CD14-positive monocyte (primary cell): ENCODE measurements around the gene ZNF778. TPM values are rescaled to one million over a fixed set of nuclear protein-coding genes. Genes with fewer than 3 reads are reported as not detected.

Experiments
- DNase-seq, 3 donors: peaks; one replicate each; pipeline ENCODE4 v3.0.0-alpha.2; 2011 to 2022
- H2AFZ ChIP-seq: 2 replicates; pipeline ENCODE4 v1.6.0; 2012; ENCODE audit warnings: mild to moderate bottlenecking, low read depth, low read length, inconsistent platforms; ENCODE audit not compliant: insufficient read depth, poor library complexity, severe bottlenecking
- H3K27ac ChIP-seq, 2 donors: 1 replicate in 1 of 2; 2 replicates in 1 of 2; pipeline ENCODE4 v1.5.1; 2012 to 2013; ENCODE audit warnings: low read length in 2 of 2, control low read depth in 1 of 2, inconsistent platforms in 1 of 2, low read depth in 1 of 2, mild to moderate bottlenecking in 1 of 2
- H3K27me3 ChIP-seq, 2 donors: one replicate each; pipeline versions ENCODE4 v1.6.0 to v1.6.1; 2011 to 2013; ENCODE audit warnings: low read length in 2 of 2; ENCODE audit not compliant: control insufficient read depth in 2 of 2, insufficient read depth in 2 of 2
- H3K36me3 ChIP-seq, 2 donors: replicated peaks in 1 of 2; 1 replicate in 1 of 2; 2 replicates in 1 of 2; pipeline versions ENCODE4 v1.5.1 to v1.6.1; 2012 to 2013; ENCODE audit warnings: low read length in 2 of 2, control low read depth in 1 of 2, inconsistent platforms in 1 of 2, mild to moderate bottlenecking in 1 of 2; ENCODE audit not compliant: insufficient read depth in 2 of 2, control insufficient read depth in 1 of 2
- H3K4me1 ChIP-seq, 2 donors: 1 replicate in 1 of 2; 2 replicates in 1 of 2; pipeline versions ENCODE4 v1.5.1 to v1.6.1; 2012 to 2013; ENCODE audit warnings: low read length in 2 of 2, control low read depth in 1 of 2, inconsistent platforms in 1 of 2, mild to moderate bottlenecking in 1 of 2, moderate library complexity in 1 of 2; ENCODE audit not compliant: insufficient read depth in 2 of 2, control insufficient read depth in 1 of 2
- H3K4me2 ChIP-seq: replicated peaks from 2 replicates; pipeline ENCODE3; 2012; ENCODE audit warnings: low read length, moderate library complexity, mild to moderate bottlenecking; ENCODE audit not compliant: poor library complexity, severe bottlenecking; ENCODE audit errors: extremely low read depth
- H3K4me3 ChIP-seq, 3 experiments: fragments of 200-600 bp in 1 of 3; sonication (generic) in 1 of 3; replicated peaks in 1 of 3; 1 replicate in 2 of 3; 2 replicates in 1 of 3; pipeline ENCODE4 v1.5.1; 2011 to 2013; ENCODE audit warnings: low read length in 3 of 3, mild to moderate bottlenecking in 3 of 3, control low read depth in 2 of 3, low read depth in 2 of 3, inconsistent platforms in 1 of 3, moderate library complexity in 1 of 3
- H3K79me2 ChIP-seq: 2 replicates; pipeline ENCODE4 v1.6.0; 2012; ENCODE audit warnings: mild to moderate bottlenecking, control low read depth, inconsistent platforms, low read length, moderate library complexity; ENCODE audit not compliant: insufficient read depth
- H3K9ac ChIP-seq: 2 replicates; pipeline ENCODE4 v1.6.0; 2017; ENCODE audit warnings: low read length, mild to moderate bottlenecking; ENCODE audit not compliant: insufficient read depth, poor library complexity, severe bottlenecking
- H3K9me3 ChIP-seq, 2 donors: replicated peaks in 1 of 2; 1 replicate in 1 of 2; 2 replicates in 1 of 2; pipeline versions ENCODE4 v1.5.1 to v1.6.1; 2012 to 2013; ENCODE audit warnings: low read length in 2 of 2, control low read depth in 1 of 2; ENCODE audit not compliant: control insufficient read depth in 1 of 2, insufficient read depth in 1 of 2
- H4K20me1 ChIP-seq: 2 replicates; pipeline ENCODE4 v1.6.0; 2012; ENCODE audit warnings: mild to moderate bottlenecking, low read length, control low read depth, moderate library complexity; ENCODE audit not compliant: insufficient read depth
- H3K27ac Mint-ChIP-seq, 7 donors: one replicate each; pipeline ENCODE4 v1.8.0; 2020; ENCODE audit warnings: mild to moderate bottlenecking in 7 of 7, mixed read lengths in 7 of 7, moderate library complexity in 6 of 7, inconsistent platforms in 2 of 7
- H3K27me3 Mint-ChIP-seq, 3 donors: one replicate each; pipeline ENCODE4 v1.8.0; 2021 to 2022; ENCODE audit warnings: low read depth in 3 of 3, mild to moderate bottlenecking in 3 of 3, mixed read lengths in 3 of 3, moderate library complexity in 3 of 3, inconsistent platforms in 1 of 3
- H3K36me3 Mint-ChIP-seq, 2 donors: one replicate each; pipeline ENCODE4 v1.8.0; 2020; ENCODE audit warnings: mixed read lengths in 2 of 2, inconsistent platforms in 1 of 2, mild to moderate bottlenecking in 1 of 2
- H3K4me1 Mint-ChIP-seq: one replicate; pipeline ENCODE4 v1.8.0; 2020; ENCODE audit warnings: mild to moderate bottlenecking, mixed read lengths
- H3K4me3 Mint-ChIP-seq, 2 donors: one replicate each; pipeline ENCODE4 v1.8.0; 2020; ENCODE audit warnings: mild to moderate bottlenecking in 2 of 2, mixed read lengths in 2 of 2, moderate library complexity in 1 of 2
- H3K9me3 Mint-ChIP-seq, 7 donors: one replicate each; pipeline ENCODE4 v1.8.0; 2020 to 2022; ENCODE audit warnings: mixed read lengths in 7 of 7, mild to moderate bottlenecking in 6 of 7, moderate library complexity in 6 of 7, inconsistent platforms in 2 of 7
- WGBS: methylation state at CpG from one replicate; pipeline ENCODE4 v1.1.5; 2013; ENCODE audit warnings: missing lambda C conversion rate; ENCODE audit not compliant: insufficient coverage; 5-methylcytosine and 5-hydroxymethylcytosine counted together
- intact Hi-C, 2 donors: fragments of 100-400 bp; cut with micrococcal nuclease; formaldehyde crosslinking; loops; one replicate each; pipeline versions ENCODE4 v1.15.0 to v1.15.1; 2023
- polyA plus RNA-seq, 3 donors: library from polyadenylated mRNA; depleted of rRNA in 1 of 3; unstranded in 2 of 3; stranded (reverse) in 1 of 3; fragments of 300-500 nt in 2 of 3; fragments of >200 nt in 1 of 3; fragmentation: Illumina TruSeq in 2 of 3; gene quantifications; 1 replicate in 2 of 3; 2 replicates in 1 of 3; pipeline ENCODE4 v1.2.3, GENCODE V29; 2012 to 2021
- TF ChIP-seq, protein P1 (sequence below): fragments of 200-600 bp; IDR thresholded peaks from one replicate; pipeline ENCODE4 v1.8.0; 2022; ENCODE audit warnings: antibody characterized with exemption, mild to moderate bottlenecking

The ZNF778 gene
- polyA plus RNA-seq, 3 donors: 0.51 to 9.0 (median 0.60) TPM

DNA sequence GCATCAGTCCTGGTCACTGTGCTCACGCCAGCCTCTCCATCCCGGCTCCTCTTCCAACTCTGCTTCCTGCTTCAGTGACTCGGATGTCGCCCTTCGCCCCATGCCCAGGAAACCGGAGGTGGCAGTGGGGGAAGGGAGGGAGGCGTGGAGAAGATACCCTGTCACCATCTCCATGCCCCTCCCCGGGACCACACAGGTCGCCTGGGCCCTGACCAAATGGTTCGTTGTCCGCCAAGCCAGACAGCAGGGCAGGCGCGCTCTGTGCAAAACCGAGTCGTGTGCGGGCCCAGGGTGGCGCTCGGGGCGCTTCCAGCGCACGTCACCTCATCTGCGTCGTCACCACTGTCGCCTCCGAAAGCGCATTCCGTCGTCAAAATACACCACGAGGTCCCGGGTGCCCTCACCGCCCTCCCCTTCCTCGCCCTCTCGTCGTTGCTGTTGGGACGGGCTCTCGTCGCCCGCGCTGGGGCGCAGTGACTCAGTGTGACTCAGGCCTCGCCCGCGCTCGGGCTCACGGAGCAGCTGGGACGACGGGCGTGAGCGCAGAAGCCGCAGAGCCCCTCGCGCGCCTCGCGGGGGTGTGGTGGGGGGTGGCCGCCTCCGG is 39.2 kb downstream of the ZNF778 start:
- peaks cover 0 to 6% of the 10 kb centered on the region in 2 donors for H3K9me3 ChIP-seq
- H2AFZ ChIP-seq: no peak overlapping the region
- Mint-ChIP-seq H3K36me3 (peaks cover 9 to 10% of the 10 kb centered on the region in 2 donors), H3K27ac (peak overlapping the region; percentile 50 to 85 (median 72)), H3K4me1 (peaks cover 40% of the 10 kb centered on the region), H3K4me3 (peak overlapping the region; percentile 65 to 92), H3K9me3 (peaks cover 3 to 32% (median 20%) of the 10 kb centered on the region in 7 donors), H3K27me3 (peaks cover 43 to 45% (median 45%) of the 10 kb centered on the region in 3 donors)
- intact Hi-C loops: no loop called here
- peaks cover 25 to 37% of the 10 kb centered on the region in 2 donors for H3K4me1 ChIP-seq
- no peaks in the 10 kb centered on the region for H4K20me1 ChIP-seq
- H3K4me2 ChIP-seq: peak overlapping the region; percentile 39
- H3K9ac ChIP-seq: no peak overlapping the region
- peak overlapping the region in 2 of 3 experiments; percentile 18 to 46 for H3K4me3 ChIP-seq
- no peaks in the 10 kb centered on the region for H3K36me3 ChIP-seq
- TF ChIP-seq, protein P1, sequence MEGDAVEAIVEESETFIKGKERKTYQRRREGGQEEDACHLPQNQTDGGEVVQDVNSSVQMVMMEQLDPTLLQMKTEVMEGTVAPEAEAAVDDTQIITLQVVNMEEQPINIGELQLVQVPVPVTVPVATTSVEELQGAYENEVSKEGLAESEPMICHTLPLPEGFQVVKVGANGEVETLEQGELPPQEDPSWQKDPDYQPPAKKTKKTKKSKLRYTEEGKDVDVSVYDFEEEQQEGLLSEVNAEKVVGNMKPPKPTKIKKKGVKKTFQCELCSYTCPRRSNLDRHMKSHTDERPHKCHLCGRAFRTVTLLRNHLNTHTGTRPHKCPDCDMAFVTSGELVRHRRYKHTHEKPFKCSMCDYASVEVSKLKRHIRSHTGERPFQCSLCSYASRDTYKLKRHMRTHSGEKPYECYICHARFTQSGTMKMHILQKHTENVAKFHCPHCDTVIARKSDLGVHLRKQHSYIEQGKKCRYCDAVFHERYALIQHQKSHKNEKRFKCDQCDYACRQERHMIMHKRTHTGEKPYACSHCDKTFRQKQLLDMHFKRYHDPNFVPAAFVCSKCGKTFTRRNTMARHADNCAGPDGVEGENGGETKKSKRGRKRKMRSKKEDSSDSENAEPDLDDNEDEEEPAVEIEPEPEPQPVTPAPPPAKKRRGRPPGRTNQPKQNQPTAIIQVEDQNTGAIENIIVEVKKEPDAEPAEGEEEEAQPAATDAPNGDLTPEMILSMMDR: no peak
- H3K79me2 ChIP-seq: no peaks in the 10 kb centered on the region
- DNase-seq: peak; percentile 86 to 93 (median 90)
- H3K27me3 ChIP-seq: peaks cover 10 to 33% of the 10 kb centered on the region in 2 donors
- 5% methylated on average over 52 of the region's 57 CpGs for WGBS
- no peak overlapping the region for H3K27ac ChIP-seq

GRCh38 chr16:89257281-89257731 is 39.8 kb downstream of the ZNF778 start:
- Mint-ChIP-seq H3K27me3 (peaks cover 42 to 45% (median 45%) of the 10 kb centered on the region in 3 donors), H3K4me1 (peaks cover 42% of the 10 kb centered on the region), H3K9me3 (peaks cover 3 to 32% (median 20%) of the 10 kb centered on the region in 7 donors), H3K36me3 (peaks cover 9 to 10% of the 10 kb centered on the region in 2 donors), H3K27ac (peak overlapping the region in 2 of 7 donors; percentile 42 to 80), H3K4me3 (peak overlapping the region; percentile 73 to 88)
- WGBS: under 1% methylated on average over 38 of the region's 44 CpGs
- intact Hi-C loops: no loop called here
- DNase-seq: no peak
- peaks cover 0 to 6% of the 10 kb centered on the region in 2 donors for H3K9me3 ChIP-seq
- H3K36me3 ChIP-seq: no peaks in the 10 kb centered on the region
- H3K9ac ChIP-seq: no peak overlapping the region
- H3K79me2 ChIP-seq: no peaks in the 10 kb centered on the region
- H3K4me2 ChIP-seq: peak overlapping the region; percentile 28
- no peak overlapping the region for H3K27ac ChIP-seq
- no peak overlapping the region for H2AFZ ChIP-seq
- peak overlapping the region in 1 of 3 experiments; percentile 46 for H3K4me3 ChIP-seq
- TF ChIP-seq, protein P1: no peak
- peaks cover 10 to 33% of the 10 kb centered on the region in 2 donors for H3K27me3 ChIP-seq
- no peaks in the 10 kb centered on the region for H4K20me1 ChIP-seq
- H3K4me1 ChIP-seq: peaks cover 25 to 37% of the 10 kb centered on the region in 2 donors
